Endodermal cell (in vitro differentiated cells): ENCODE measurements around the gene SULT1B1. TPM values are rescaled to one million over a fixed set of nuclear protein-coding genes. Genes with fewer than 3 reads are reported as not detected.

Source experiments
- DNase-seq: peaks from one replicate; pipeline ENCODE4 v3.0.0-alpha.2; 2017
- H3K27ac ChIP-seq: 2 replicates; pipeline ENCODE4 v1.5.1; 2013; ENCODE audit warnings: mild to moderate bottlenecking, low read depth, low read length, moderate library complexity
- H3K27me3 ChIP-seq: 2 replicates; pipeline ENCODE4 v1.6.1; 2013; ENCODE audit warnings: mild to moderate bottlenecking, low read length, moderate library complexity; ENCODE audit not compliant: insufficient read depth, control insufficient read depth, poor library complexity, severe bottlenecking
- H3K36me3 ChIP-seq: 2 replicates; pipeline ENCODE4 v1.7.0; 2013; ENCODE audit warnings: mild to moderate bottlenecking, low read length, moderate library complexity; ENCODE audit not compliant: control insufficient read depth, insufficient read depth
- H3K4me1 ChIP-seq: one replicate; pipeline ENCODE4 v1.7.0; 2013; ENCODE audit warnings: low read length; ENCODE audit not compliant: control insufficient read depth, insufficient read depth
- H3K4me3 ChIP-seq: 2 replicates; pipeline ENCODE4 v1.5.1; 2013; ENCODE audit warnings: mild to moderate bottlenecking, low read length, moderate library complexity
- H3K9ac ChIP-seq: 2 replicates; pipeline ENCODE4 v1.6.1; 2013; ENCODE audit warnings: mild to moderate bottlenecking, low read length, moderate library complexity; ENCODE audit not compliant: poor library complexity, severe bottlenecking; ENCODE audit errors: extremely low read depth
- H3K9me3 ChIP-seq: 2 replicates; pipeline ENCODE4 v1.6.1; 2013; ENCODE audit warnings: mild to moderate bottlenecking, low read length, moderate library complexity; ENCODE audit not compliant: control insufficient read depth
- H3K27ac Mint-ChIP-seq: 2 replicates; pipeline ENCODE4 v1.8.0; 2020; ENCODE audit warnings: mixed read lengths
- H3K27me3 Mint-ChIP-seq: 2 replicates; pipeline ENCODE4 v1.8.0; 2021; ENCODE audit warnings: mild to moderate bottlenecking, mixed read lengths; ENCODE audit not compliant: insufficient read depth
- H3K36me3 Mint-ChIP-seq: 2 replicates; pipeline ENCODE4 v1.8.0; 2020; ENCODE audit warnings: low read depth, mixed read lengths
- H3K4me1 Mint-ChIP-seq: 2 replicates; pipeline ENCODE4 v1.8.0; 2020; ENCODE audit warnings: mixed read lengths
- H3K4me3 Mint-ChIP-seq: 2 replicates; pipeline ENCODE4 v1.8.0; 2020; ENCODE audit warnings: mild to moderate bottlenecking, moderate library complexity, mixed read lengths
- H3K9me3 Mint-ChIP-seq: 2 replicates; pipeline ENCODE4 v1.8.0; 2020; ENCODE audit warnings: mild to moderate bottlenecking, mixed read lengths
- CTCF ChIP-seq: fragments of 200-600 bp; sonication (generic); conservative IDR thresholded peaks from 2 replicates; pipeline ENCODE4 v1.5.0; 2021; ENCODE audit warnings: antibody characterized with exemption, mild to moderate bottlenecking
- WGBS, 2 experiments: methylation state at CpG; one replicate each; pipeline versions ENCODE4 v1.1.5 to v1.1.7; 2013; ENCODE audit warnings: missing lambda C conversion rate in 2 of 2, mixed read lengths in 1 of 2; ENCODE audit not compliant: insufficient coverage in 1 of 2, insufficient read length in 1 of 2; 5-methylcytosine and 5-hydroxymethylcytosine counted together
- total RNA-seq, 2 donors: library from RNA; stranded (reverse); fragmentation: NEBNext Ultra II Directional in 1 of 2; extraction: Animal tissue kit (Norgen Biotek cat#: 25700) in 1 of 2; gene quantifications; 2 replicates in 1 of 2; 3 replicates in 1 of 2; pipeline ENCODE4 v1.2.1, GENCODE V29; 2021

Gene SULT1B1
- total RNA-seq, 2 donors from 2014 or later = not detected

DNA sequence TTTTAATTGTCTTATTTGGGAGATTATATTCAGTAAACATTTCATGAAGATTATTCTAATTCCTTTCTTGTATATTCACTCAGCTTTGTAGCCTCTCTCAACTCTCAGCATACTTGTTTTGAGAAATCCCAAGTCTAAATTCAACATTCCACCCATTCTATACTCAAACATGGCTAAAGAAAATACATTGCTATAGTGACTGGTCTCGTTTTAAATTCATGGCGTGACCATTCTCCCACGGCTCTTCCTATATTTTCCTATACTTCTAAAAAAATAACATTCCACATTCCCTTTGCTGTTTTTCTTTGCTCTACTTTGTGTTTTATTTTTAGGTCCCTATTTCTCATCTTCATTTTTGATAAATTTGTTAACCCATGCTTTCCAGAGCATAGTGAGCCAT, 58.2 kb downstream of the SULT1B1 start:
- peaks cover 2% of the 10 kb centered on the region for H3K9me3 Mint-ChIP-seq
- TF ChIP-seq CTCF = no peak
- Histone ChIP-seq H3K9me3 (no peaks in the 10 kb centered on the region), H3K27ac (no peak overlapping the region), H3K9ac (no peak overlapping the region), H3K27me3 (no peaks in the 10 kb centered on the region), H3K4me3 (no peak overlapping the region), H3K4me1 (no peaks in the 10 kb centered on the region), H3K36me3 (no peaks in the 10 kb centered on the region)
- no peaks in the 10 kb centered on the region for H3K27me3 Mint-ChIP-seq
- H3K36me3 Mint-ChIP-seq = no peaks in the 10 kb centered on the region
- H3K4me3 Mint-ChIP-seq = no peak overlapping the region
- no peak overlapping the region for H3K27ac Mint-ChIP-seq
- H3K4me1 Mint-ChIP-seq = no peaks in the 10 kb centered on the region
- 95 to 100% methylated on average over 3 of the region's 3 CpGs for WGBS, 2 experiments
- no peak for DNase-seq

DNA sequence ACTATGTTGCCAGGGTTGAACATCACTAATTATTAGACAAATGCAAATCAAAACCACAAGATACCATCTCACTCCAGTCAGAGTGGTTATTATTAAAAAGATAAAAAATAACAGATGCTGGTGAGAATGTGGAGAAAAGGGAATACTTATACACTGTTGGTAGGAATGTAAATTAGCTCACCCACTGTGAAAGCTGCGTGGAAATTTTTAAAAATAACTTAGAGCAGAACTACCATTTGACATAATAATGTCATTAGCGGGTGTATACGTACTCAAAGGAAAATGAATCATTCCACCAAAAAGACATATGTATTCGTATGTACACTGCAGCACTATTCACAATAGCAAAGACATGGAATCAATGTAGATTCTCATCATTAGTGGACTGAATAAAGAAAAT, 58.7 kb downstream of the SULT1B1 start:
- Mint-ChIP-seq H3K4me3 (no peak overlapping the region), H3K9me3 (peaks cover under 1% of the 10 kb centered on the region), H3K27ac (no peak overlapping the region), H3K4me1 (no peaks in the 10 kb centered on the region), H3K27me3 (no peaks in the 10 kb centered on the region), H3K36me3 (no peaks in the 10 kb centered on the region)
- no peak overlapping the region for H3K27ac ChIP-seq
- no peak overlapping the region for H3K9ac ChIP-seq
- H3K4me1 ChIP-seq = no peaks in the 10 kb centered on the region
- no peaks in the 10 kb centered on the region for H3K9me3 ChIP-seq
- no peaks in the 10 kb centered on the region for H3K27me3 ChIP-seq
- 80 to 88% methylated on average over 2 to 4 of the region's 4 CpGs for WGBS, 2 experiments
- no peaks in the 10 kb centered on the region for H3K36me3 ChIP-seq
- H3K4me3 ChIP-seq = no peak overlapping the region
- TF ChIP-seq CTCF = no peak
- no peak for DNase-seq

DNA sequence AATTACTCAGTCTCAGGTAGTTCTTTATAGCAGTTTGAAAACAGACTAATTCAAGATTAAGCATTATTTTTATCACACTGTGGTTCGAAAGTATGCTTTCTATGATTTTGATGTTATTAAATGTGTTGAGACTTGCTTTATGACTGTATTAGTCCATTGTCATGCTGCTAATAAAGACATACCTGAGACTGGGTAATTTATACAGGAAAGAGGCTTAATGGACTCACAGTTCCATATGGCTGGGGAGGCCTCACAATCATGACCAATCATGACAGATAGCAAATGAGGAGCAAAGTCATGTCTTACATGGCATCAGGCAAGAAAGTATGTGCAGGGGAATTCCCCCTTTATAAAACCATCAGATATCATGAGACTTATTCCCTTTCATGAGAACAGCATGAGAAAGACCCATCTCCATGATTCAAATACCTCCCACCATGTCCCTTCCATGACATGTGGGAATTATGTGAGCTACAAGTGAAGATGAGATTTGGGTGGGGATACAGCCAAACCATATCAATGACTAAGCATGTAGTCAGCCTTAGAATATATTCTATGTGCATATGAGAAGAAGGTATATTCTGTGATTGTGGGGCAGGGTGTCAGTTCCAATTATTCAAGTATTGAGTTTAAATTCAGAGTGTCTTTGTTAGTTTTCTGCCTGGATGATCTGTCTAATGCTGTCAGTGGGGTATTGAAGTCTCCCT, 62.7 kb downstream of the SULT1B1 start:
- Mint-ChIP-seq H3K27ac (no peak overlapping the region), H3K4me3 (no peak overlapping the region), H3K9me3 (peaks cover 9% of the 10 kb centered on the region), H3K27me3 (no peaks in the 10 kb centered on the region), H3K36me3 (no peaks in the 10 kb centered on the region), H3K4me1 (no peaks in the 10 kb centered on the region)
- DNase-seq = no peak
- no peak overlapping the region for H3K27ac ChIP-seq
- no peak for TF ChIP-seq CTCF
- H3K36me3 ChIP-seq = no peaks in the 10 kb centered on the region
- no peaks in the 10 kb centered on the region for H3K27me3 ChIP-seq
- no peak overlapping the region for H3K4me3 ChIP-seq
- H3K9me3 ChIP-seq = no peaks in the 10 kb centered on the region
- WGBS, 2 experiments = 86% methylated on average over 1 of the region's 1 CpG; no CpG with 5 or more reads in 1 of the 2 experiments
- no peak overlapping the region for H3K9ac ChIP-seq
- H3K4me1 ChIP-seq = no peaks in the 10 kb centered on the region
